Liver (tissue), 9 donors: Measurements from ENCODE around the gene TAF1. TPM values are rescaled to one million over a fixed set of nuclear protein-coding genes. Genes with fewer than 3 reads are reported as not detected.

Experiments used
- DNase-seq: peaks from one replicate; pipeline ENCODE4 v3.0.0-alpha.2; 2017; ENCODE audit warnings: low spot score
- H3K27ac ChIP-seq, 2 donors: one replicate each; pipeline ENCODE4 v1.7.0; 2013; ENCODE audit warnings: inconsistent platforms in 2 of 2, low read length in 2 of 2, control low read depth in 1 of 2, low read depth in 1 of 2, mild to moderate bottlenecking in 1 of 2
- H3K27me3 ChIP-seq, 4 donors: one replicate each; pipeline versions ENCODE4 v1.6.1 to v1.7.0; 2013; ENCODE audit warnings: low read length in 3 of 4, inconsistent platforms in 1 of 4, mild to moderate bottlenecking in 1 of 4, moderate library complexity in 1 of 4; ENCODE audit not compliant: control insufficient read depth in 4 of 4, insufficient read depth in 4 of 4
- H3K36me3 ChIP-seq, 4 donors: one replicate each; pipeline versions ENCODE4 v1.6.1 to v1.7.0; 2013; ENCODE audit warnings: low read length in 3 of 4, mild to moderate bottlenecking in 3 of 4, low read depth in 1 of 4, moderate library complexity in 1 of 4; ENCODE audit not compliant: control insufficient read depth in 4 of 4, insufficient read depth in 3 of 4
- H3K4me1 ChIP-seq, 4 donors: one replicate each; pipeline versions ENCODE4 v1.6.1 to v1.7.0; 2013; ENCODE audit warnings: low read length in 3 of 4, mild to moderate bottlenecking in 3 of 4, moderate library complexity in 1 of 4; ENCODE audit not compliant: control insufficient read depth in 4 of 4, insufficient read depth in 4 of 4
- H3K4me3 ChIP-seq, 3 donors: one replicate each; pipeline versions ENCODE4 v1.6.1 to v1.7.0; 2013; ENCODE audit warnings: low read length in 3 of 3, control low read depth in 1 of 3, low read depth in 1 of 3, mild to moderate bottlenecking in 1 of 3
- H3K9ac ChIP-seq, 2 donors: one replicate each; pipeline ENCODE4 v1.7.0; 2013; ENCODE audit warnings: low read length in 2 of 2, mild to moderate bottlenecking in 2 of 2, moderate library complexity in 2 of 2, control low read depth in 1 of 2, low read depth in 1 of 2
- H3K9me3 ChIP-seq, 4 donors: one replicate each; pipeline versions ENCODE4 v1.6.1 to v1.7.0; 2013; ENCODE audit warnings: low read length in 3 of 4; ENCODE audit not compliant: control insufficient read depth in 4 of 4
- EGR1 ChIP-seq, 2 donors: IDR thresholded peaks; 2 replicates each; pipeline ENCODE4 v1.6.1; 2016 to 2018; ENCODE audit warnings: antibody characterized with exemption in 2 of 2, low read depth in 2 of 2
- FOXA1 ChIP-seq: IDR thresholded peaks from 2 replicates; pipeline ENCODE4 v1.6.1; 2016; ENCODE audit warnings: antibody characterized with exemption
- FOXA2 ChIP-seq: IDR thresholded peaks from 2 replicates; pipeline ENCODE4 v1.6.1; 2016; ENCODE audit warnings: antibody characterized with exemption
- GABPA ChIP-seq, 2 donors: IDR thresholded peaks in 1 of 2; conservative IDR thresholded peaks in 1 of 2; 2 replicates each; pipeline ENCODE4 v1.6.1; 2016; ENCODE audit warnings: antibody characterized with exemption in 2 of 2, mild to moderate bottlenecking in 1 of 2, moderate library complexity in 1 of 2
- HNF4A ChIP-seq, 2 donors: conservative IDR thresholded peaks; 2 replicates each; pipeline ENCODE4 v1.6.1; 2016; ENCODE audit warnings: antibody characterized with exemption in 2 of 2, mild to moderate bottlenecking in 2 of 2
- HNF4G ChIP-seq: IDR thresholded peaks from 2 replicates; pipeline ENCODE4 v1.6.1; 2016; ENCODE audit warnings: antibody characterized with exemption
- JUND ChIP-seq, 2 donors: IDR thresholded peaks; 2 replicates each; pipeline ENCODE4 v1.6.1; 2016; ENCODE audit warnings: antibody characterized with exemption in 2 of 2
- NR2F2 ChIP-seq: IDR thresholded peaks from 2 replicates; pipeline ENCODE4 v1.6.1; 2016; ENCODE audit warnings: antibody characterized with exemption
- RAD21 ChIP-seq, 2 donors: IDR thresholded peaks; 2 replicates each; pipeline ENCODE4 v1.6.1; 2016; ENCODE audit warnings: antibody characterized with exemption in 2 of 2, mild to moderate bottlenecking in 2 of 2
- RXRA ChIP-seq, 2 donors: IDR thresholded peaks; 2 replicates each; pipeline ENCODE4 v1.6.1; 2017 to 2018; ENCODE audit warnings: antibody characterized with exemption in 2 of 2, mild to moderate bottlenecking in 1 of 2
- SP1 ChIP-seq: IDR thresholded peaks from 2 replicates; pipeline ENCODE4 v1.6.1; 2018; ENCODE audit warnings: antibody characterized with exemption, mild to moderate bottlenecking
- TAF1 ChIP-seq: conservative IDR thresholded peaks from 2 replicates; pipeline ENCODE4 v1.6.1; 2016; ENCODE audit warnings: antibody characterized with exemption, mild to moderate bottlenecking
- YY1 ChIP-seq: IDR thresholded peaks from 2 replicates; pipeline ENCODE4 v1.6.1; 2016; ENCODE audit warnings: antibody characterized with exemption, mild to moderate bottlenecking
- WGBS: extraction: QIAGEN DNeasy Blood & Tissue Kit; methylation state at CpG from one replicate; pipeline ENCODE4 v1.1.7; 2013; 5-methylcytosine and 5-hydroxymethylcytosine counted together
- polyA plus RNA-seq, 2 donors: library from polyadenylated mRNA; stranded (reverse) in 1 of 2; unstranded in 1 of 2; fragments of 200-250 nt in 1 of 2; fragments of >200 nt in 1 of 2; fragmentation: Nextera tagmentation in 1 of 2; extraction: Ambion mirVana in 1 of 2; gene quantifications; one replicate each; pipeline versions ENCODE4 v1.2.1 to v1.2.3, GENCODE V29; 2013 to 2015
- total RNA-seq, 2 donors: library from RNA; depleted of rRNA; stranded (reverse); fragments of >200 nt; gene quantifications; one replicate each; pipeline ENCODE4 v1.2.3, GENCODE V29; 2014
- TF ChIP-seq, protein P1 (sequence below): IDR thresholded peaks from 2 replicates; pipeline ENCODE4 v1.6.1; 2016; ENCODE audit warnings: antibody characterized with exemption
- TF ChIP-seq, protein P2 (sequence below): IDR thresholded peaks from 2 replicates; pipeline ENCODE4 v1.6.1; 2016; ENCODE audit warnings: antibody characterized with exemption, mild to moderate bottlenecking
- TF ChIP-seq, protein P3 (sequence below): IDR thresholded peaks from 2 replicates; pipeline ENCODE4 v1.6.1; 2016; ENCODE audit warnings: antibody characterized with exemption
- donor health status: healthy.
- donor health status: healthy.
- donor health status: healthy.
- donor health status: healthy.
- donor health status: healthy.

TAF1 gene
- total and polyA plus RNA-seq, 4 donors: 2.8 to 37.7 (median 14.6) TPM

DNA sequence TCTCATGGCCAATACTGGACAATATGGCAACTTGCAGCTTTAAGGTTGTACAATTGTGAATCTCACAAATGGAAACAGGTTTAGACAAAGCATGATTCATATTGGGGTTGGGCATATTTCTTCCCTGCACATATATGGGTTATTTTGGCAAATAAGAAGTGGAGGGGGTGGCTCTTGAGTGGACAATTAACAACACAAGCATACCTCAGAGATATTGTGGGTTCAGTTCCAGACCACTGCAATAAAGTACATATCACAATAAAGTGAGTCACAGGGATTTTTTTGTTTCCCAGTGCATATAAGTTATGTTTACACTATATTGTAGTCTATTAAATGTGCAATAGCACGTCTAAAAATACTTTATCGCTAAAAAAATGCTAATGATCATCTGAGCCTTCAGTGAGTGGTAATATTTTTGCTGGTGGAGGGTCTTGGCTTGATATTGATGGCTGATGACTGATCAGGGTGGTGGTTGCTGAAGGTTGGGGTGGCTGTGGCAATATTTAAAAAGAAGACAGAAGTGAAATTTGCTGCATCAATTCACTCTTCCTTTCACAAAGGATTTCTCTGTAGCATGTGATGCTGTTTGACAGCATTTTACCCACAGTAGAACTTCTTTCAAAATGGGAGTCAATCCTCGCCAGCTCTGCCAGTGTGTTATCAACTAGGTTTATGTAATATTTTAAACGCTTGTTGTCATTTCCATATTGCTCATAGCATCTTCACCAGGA lies 116.2 kb downstream of the TAF1 start (continued):
- no peak for TF ChIP-seq GABPA (IDR thresholded peaks at IDR 0.05 in 1 of 2, conservative IDR thresholded peaks at IDR 0.05 in 1 of 2)

DNA sequence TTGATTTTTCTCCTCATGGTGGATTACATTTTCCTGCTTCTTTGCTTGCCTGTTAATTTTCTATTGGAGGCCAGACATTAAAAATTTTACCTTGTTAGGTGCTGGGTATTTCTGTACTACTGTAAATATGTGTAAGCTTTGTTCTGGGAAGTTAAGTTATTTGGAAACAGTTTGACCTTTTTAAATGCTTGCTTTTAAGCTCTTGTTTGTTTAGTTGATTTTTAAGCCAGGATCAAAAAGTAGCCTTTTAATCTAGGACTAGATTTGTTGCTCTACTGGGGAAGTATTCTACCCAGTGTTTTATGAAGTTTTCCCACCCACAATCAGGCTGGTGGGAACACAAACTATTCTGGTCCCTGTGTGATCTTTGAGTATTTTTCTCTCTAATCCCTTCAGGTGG lies 121.7 kb downstream of the TAF1 start:
- H3K27me3 ChIP-seq: peaks cover 0 to 2% (median 0%) of the 10 kb centered on the region in 4 donors
- no peak overlapping the region for H3K9ac ChIP-seq
- no peaks in the 10 kb centered on the region for H3K36me3 ChIP-seq
- no peak for DNase-seq
- no peak overlapping the region for H3K27ac ChIP-seq
- H3K4me1 ChIP-seq: peaks cover 0 to 5% (median 0%) of the 10 kb centered on the region in 4 donors
- H3K4me3 ChIP-seq: no peak overlapping the region
- H3K9me3 ChIP-seq: no peaks in the 10 kb centered on the region
- TF ChIP-seq RAD21 (IDR thresholded peaks at IDR 0.05) (no peak), YY1 (no peak), RXRA (IDR thresholded peaks at IDR 0.05) (peak in 1 of 2 donors; percentile 17), HNF4A (conservative IDR thresholded peaks at IDR 0.05) (no peak), EGR1 (IDR thresholded peaks at IDR 0.05; ENCODE audit: low read depth in 2 of 2) (no peak), SP1 (peak; percentile 14), FOXA1 (no peak), FOXA2 (peak; percentile 35)
- TF ChIP-seq, protein P1, sequence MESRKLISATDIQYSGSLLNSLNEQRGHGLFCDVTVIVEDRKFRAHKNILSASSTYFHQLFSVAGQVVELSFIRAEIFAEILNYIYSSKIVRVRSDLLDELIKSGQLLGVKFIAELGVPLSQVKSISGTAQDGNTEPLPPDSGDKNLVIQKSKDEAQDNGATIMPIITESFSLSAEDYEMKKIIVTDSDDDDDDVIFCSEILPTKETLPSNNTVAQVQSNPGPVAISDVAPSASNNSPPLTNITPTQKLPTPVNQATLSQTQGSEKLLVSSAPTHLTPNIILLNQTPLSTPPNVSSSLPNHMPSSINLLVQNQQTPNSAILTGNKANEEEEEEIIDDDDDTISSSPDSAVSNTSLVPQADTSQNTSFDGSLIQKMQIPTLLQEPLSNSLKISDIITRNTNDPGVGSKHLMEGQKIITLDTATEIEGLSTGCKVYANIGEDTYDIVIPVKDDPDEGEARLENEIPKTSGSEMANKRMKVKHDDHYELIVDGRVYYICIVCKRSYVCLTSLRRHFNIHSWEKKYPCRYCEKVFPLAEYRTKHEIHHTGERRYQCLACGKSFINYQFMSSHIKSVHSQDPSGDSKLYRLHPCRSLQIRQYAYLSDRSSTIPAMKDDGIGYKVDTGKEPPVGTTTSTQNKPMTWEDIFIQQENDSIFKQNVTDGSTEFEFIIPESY: no peak
- TF ChIP-seq, protein P2, sequence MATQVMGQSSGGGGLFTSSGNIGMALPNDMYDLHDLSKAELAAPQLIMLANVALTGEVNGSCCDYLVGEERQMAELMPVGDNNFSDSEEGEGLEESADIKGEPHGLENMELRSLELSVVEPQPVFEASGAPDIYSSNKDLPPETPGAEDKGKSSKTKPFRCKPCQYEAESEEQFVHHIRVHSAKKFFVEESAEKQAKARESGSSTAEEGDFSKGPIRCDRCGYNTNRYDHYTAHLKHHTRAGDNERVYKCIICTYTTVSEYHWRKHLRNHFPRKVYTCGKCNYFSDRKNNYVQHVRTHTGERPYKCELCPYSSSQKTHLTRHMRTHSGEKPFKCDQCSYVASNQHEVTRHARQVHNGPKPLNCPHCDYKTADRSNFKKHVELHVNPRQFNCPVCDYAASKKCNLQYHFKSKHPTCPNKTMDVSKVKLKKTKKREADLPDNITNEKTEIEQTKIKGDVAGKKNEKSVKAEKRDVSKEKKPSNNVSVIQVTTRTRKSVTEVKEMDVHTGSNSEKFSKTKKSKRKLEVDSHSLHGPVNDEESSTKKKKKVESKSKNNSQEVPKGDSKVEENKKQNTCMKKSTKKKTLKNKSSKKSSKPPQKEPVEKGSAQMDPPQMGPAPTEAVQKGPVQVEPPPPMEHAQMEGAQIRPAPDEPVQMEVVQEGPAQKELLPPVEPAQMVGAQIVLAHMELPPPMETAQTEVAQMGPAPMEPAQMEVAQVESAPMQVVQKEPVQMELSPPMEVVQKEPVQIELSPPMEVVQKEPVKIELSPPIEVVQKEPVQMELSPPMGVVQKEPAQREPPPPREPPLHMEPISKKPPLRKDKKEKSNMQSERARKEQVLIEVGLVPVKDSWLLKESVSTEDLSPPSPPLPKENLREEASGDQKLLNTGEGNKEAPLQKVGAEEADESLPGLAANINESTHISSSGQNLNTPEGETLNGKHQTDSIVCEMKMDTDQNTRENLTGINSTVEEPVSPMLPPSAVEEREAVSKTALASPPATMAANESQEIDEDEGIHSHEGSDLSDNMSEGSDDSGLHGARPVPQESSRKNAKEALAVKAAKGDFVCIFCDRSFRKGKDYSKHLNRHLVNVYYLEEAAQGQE: no peak

DNA sequence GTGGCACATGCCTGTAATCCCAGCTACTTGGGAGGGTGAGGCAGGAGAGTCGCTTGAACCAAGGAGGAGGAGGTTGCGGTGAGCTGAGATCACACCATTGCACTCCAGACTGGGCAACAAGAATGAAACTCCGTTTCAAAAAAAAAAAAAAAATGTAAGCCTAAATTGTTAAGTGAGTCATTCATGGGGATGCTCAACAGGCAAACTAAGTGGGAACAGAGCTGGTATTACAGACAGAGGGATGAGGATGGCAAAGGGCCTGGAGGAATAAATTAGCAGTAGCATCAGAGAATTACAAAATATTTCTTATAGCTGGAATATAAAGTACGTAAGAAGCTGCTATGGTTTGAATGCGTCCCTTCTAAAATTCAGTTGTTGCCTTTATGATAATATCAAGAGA lies 123.4 kb downstream of the TAF1 start:
- WGBS: 97% methylated on average over 5 of the region's 5 CpGs
- Histone ChIP-seq H3K4me3 (no peak overlapping the region), H3K4me1 (peaks cover 0 to 5% (median 0%) of the 10 kb centered on the region in 4 donors), H3K27ac (no peak overlapping the region), H3K36me3 (no peaks in the 10 kb centered on the region), H3K9me3 (no peaks in the 10 kb centered on the region), H3K27me3 (peaks cover 0 to 2% (median 0%) of the 10 kb centered on the region in 4 donors), H3K9ac (no peak overlapping the region)
- TF ChIP-seq HNF4G (no peak), NR2F2 (no peak), GABPA (IDR thresholded peaks at IDR 0.05 in 1 of 2, conservative IDR thresholded peaks at IDR 0.05 in 1 of 2) (no peak), TAF1 (no peak), YY1 (no peak), JUND (IDR thresholded peaks at IDR 0.05) (no peak), SP1 (no peak), RAD21 (IDR thresholded peaks at IDR 0.05) (no peak), FOXA2 (no peak), HNF4A (conservative IDR thresholded peaks at IDR 0.05) (no peak)
- TF ChIP-seq, protein P3, sequence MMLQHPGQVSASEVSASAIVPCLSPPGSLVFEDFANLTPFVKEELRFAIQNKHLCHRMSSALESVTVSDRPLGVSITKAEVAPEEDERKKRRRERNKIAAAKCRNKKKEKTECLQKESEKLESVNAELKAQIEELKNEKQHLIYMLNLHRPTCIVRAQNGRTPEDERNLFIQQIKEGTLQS: no peak
- TF ChIP-seq, protein P2: no peak
- no peak for DNase-seq
